Measurements from ENCODE around the gene WASL.

- no peak for TF ChIP-seq SP1 (IDR thresholded peaks at IDR 0.05)
- TF ChIP-seq SUZ12 (IDR thresholded peaks at IDR 0.05), result no peak
- no peak for TF ChIP-seq TARDBP (IDR thresholded peaks at IDR 0.05)
These were observed 36.2 kb downstream of the WASL start for GRCh38 chr7:123712619-123713018.

Measured in HEK293T (cell line).